Vagina (tissue), 2 donors: ENCODE data around the gene SPTLC3. TPM values are rescaled to one million over a fixed set of nuclear protein-coding genes. Genes with fewer than 3 reads are reported as not detected.

Experiments
- DNase-seq, 2 donors: peaks; one replicate each; pipeline ENCODE4 v3.0.0-alpha.2; 2017; ENCODE audit errors: extremely low spot score in 2 of 2
- H3K27ac ChIP-seq: fragments of 200-600 bp; sonication (generic); one replicate; pipeline ENCODE4 v1.5.1; 2019
- H3K27me3 ChIP-seq: fragments of 200-600 bp; sonication (generic); one replicate; pipeline ENCODE4 v1.5.1; 2019
- H3K36me3 ChIP-seq, 2 donors: fragments of 200-600 bp; sonication (generic); one replicate each; pipeline ENCODE4 v1.5.1; 2017 to 2019
- H3K4me1 ChIP-seq: fragments of 200-600 bp; sonication (generic); one replicate; pipeline ENCODE4 v1.5.1; 2019
- H3K4me3 ChIP-seq, 2 donors: fragments of 200-600 bp; sonication (generic); 1 replicate in 1 of 2; 2 replicates in 1 of 2; pipeline ENCODE4 v1.5.1; 2016 to 2019
- H3K9me3 ChIP-seq: fragments of 200-600 bp; sonication (generic); one replicate; pipeline ENCODE4 v1.5.1; 2019
- CTCF ChIP-seq, 3 experiments: fragments of 450-650 bp in 2 of 3; fragments of 200-600 bp in 1 of 3; sonication (generic) in 1 of 3; IDR thresholded peaks; one replicate each; pipeline ENCODE4 v1.5.1; 2017 to 2019; ENCODE audit warnings: antibody characterized with exemption in 3 of 3, mild to moderate bottlenecking in 2 of 3, moderate library complexity in 2 of 3
- POLR2A ChIP-seq, 2 donors: fragments of 450-650 bp; IDR thresholded peaks; one replicate each; pipeline ENCODE4 v1.6.1; 2017; ENCODE audit warnings: antibody characterized with exemption in 2 of 2, mild to moderate bottlenecking in 2 of 2, moderate library complexity in 2 of 2
- POLR2AphosphoS5 ChIP-seq, 2 donors: sonication (generic); formaldehyde crosslinking; IDR thresholded peaks; one replicate each; pipeline ENCODE4 v1.9.0; 2017; ENCODE audit warnings: antibody characterized with exemption in 2 of 2, mild to moderate bottlenecking in 2 of 2, low read depth in 1 of 2; ENCODE audit not compliant: insufficient read depth in 1 of 2
- intact Hi-C: fragments of 100-400 bp; cut with DNase I; formaldehyde crosslinking; loops from one replicate; pipeline ENCODE4 v1.15.1; 2023
- total RNA-seq: library from RNA; depleted of rRNA; stranded (reverse); fragments of >200 nt; gene quantifications from one replicate; pipeline ENCODE4 v1.2.3, GENCODE V29; 2016

Gene SPTLC3
- total RNA-seq, 1 donor from 2014 or later, result 5.9 TPM

GRCh38 chr20:13216533-13216932 is 207.8 kb downstream of the SPTLC3 start:
- intact Hi-C loops, result no loop called here
- no peaks in the 10 kb centered on the region for H3K27me3 ChIP-seq
- TF ChIP-seq CTCF (IDR thresholded peaks at IDR 0.05) (no peak), POLR2A (IDR thresholded peaks at IDR 0.05) (no peak), POLR2AphosphoS5 (IDR thresholded peaks at IDR 0.05; ENCODE audit: insufficient read depth in 1 of 2, low read depth in 1 of 2) (no peak)
- peaks cover 18% of the 10 kb centered on the region for H3K4me1 ChIP-seq
- H3K27ac ChIP-seq, result no peak overlapping the region
- no peak overlapping the region for H3K4me3 ChIP-seq
- no peak for DNase-seq
- no peaks in the 10 kb centered on the region for H3K9me3 ChIP-seq
- H3K36me3 ChIP-seq, result no peaks in the 10 kb centered on the region

Other genes starting within 250 kb of the SPTLC3 start
- 14.5 TPM for gene ISM1, start 212.3 kb downstream of the SPTLC3 start, total RNA-seq